Type B pancreatic cell (in vitro differentiated cells): ENCODE measurements around the gene NAA16. TPM values are rescaled to one million over a fixed set of nuclear protein-coding genes. Genes with fewer than 3 reads are reported as not detected.

Experiments used
- DNase-seq: peaks from one replicate; pipeline ENCODE4 v3.0.0; 2021; ENCODE audit warnings: mixed read lengths; ENCODE audit not compliant: unreplicated experiment; ENCODE audit errors: extremely low spot score
- H3K27ac Mint-ChIP-seq: 2 replicates; pipeline ENCODE4 v1.8.0; 2021; ENCODE audit warnings: mild to moderate bottlenecking, mixed read lengths
- H3K27me3 Mint-ChIP-seq: 2 replicates; pipeline ENCODE4 v1.8.0; 2021; ENCODE audit warnings: mixed read lengths
- H3K36me3 Mint-ChIP-seq: 2 replicates; pipeline ENCODE4 v1.8.0; 2021; ENCODE audit warnings: mixed read lengths
- H3K4me1 Mint-ChIP-seq: one replicate; pipeline ENCODE4 v1.8.0; 2021; ENCODE audit warnings: mixed read lengths; ENCODE audit not compliant: unreplicated experiment
- H3K4me3 Mint-ChIP-seq: 2 replicates; pipeline ENCODE4 v1.8.0; 2021; ENCODE audit warnings: mild to moderate bottlenecking, mixed read lengths
- H3K9me3 Mint-ChIP-seq: 2 replicates; pipeline ENCODE4 v1.8.0; 2021; ENCODE audit warnings: mixed read lengths
- long read RNA-seq: library from polyadenylated mRNA; unstranded; transcript quantifications from one replicate; pipeline ENCODE4 v2.0.0, GENCODE V29; 2020
- total RNA-seq: library from RNA; stranded (reverse); gene quantifications from 2 replicates; pipeline ENCODE4 v1.2.1, GENCODE V29; 2021; ENCODE audit warnings: low replicate concordance
- TF ChIP-seq, protein P1 (sequence below): fragments of 200-600 bp; sonication (generic); conservative IDR thresholded peaks from 2 replicates; pipeline ENCODE4 v1.5.0; 2021; ENCODE audit warnings: antibody characterized with exemption, mild to moderate bottlenecking

NAA16 gene
- 19.0 and 44.6 TPM in 2 replicates for total RNA-seq
- long read RNA-seq, partial matches to known transcripts: 25 of 42 reads
- long read RNA-seq, other reads (novel, unspliced or antisense): 16 of 42 reads

DNA sequence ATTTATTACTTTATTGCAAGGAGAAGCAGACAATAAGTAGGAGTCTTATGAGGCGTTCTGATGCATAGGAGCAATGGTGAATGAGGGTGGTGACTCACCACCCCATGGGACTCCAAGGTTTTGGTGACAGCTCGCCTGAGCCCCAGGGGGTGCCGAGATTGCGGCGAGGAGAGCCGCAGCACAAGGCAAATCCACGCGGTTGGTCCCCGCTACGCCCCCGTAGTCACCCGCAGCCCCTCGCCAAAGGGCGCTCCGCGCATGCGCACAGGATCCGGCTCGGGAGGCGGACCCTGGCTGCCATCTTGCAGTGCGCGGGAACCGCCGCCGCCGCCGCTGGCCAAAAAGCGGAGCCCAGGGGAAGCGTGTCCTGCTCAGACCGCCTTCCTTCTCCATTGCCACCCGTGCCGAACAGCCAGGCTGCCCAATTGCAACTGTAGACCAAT lies at the start of gene NAA16:
Gene NAA16 (plus strand): TSS at position 305 of the 443 bp plus-strand sequence. CDS start 262 bp downstream, outside the sequence.
- TF ChIP-seq, protein P1, sequence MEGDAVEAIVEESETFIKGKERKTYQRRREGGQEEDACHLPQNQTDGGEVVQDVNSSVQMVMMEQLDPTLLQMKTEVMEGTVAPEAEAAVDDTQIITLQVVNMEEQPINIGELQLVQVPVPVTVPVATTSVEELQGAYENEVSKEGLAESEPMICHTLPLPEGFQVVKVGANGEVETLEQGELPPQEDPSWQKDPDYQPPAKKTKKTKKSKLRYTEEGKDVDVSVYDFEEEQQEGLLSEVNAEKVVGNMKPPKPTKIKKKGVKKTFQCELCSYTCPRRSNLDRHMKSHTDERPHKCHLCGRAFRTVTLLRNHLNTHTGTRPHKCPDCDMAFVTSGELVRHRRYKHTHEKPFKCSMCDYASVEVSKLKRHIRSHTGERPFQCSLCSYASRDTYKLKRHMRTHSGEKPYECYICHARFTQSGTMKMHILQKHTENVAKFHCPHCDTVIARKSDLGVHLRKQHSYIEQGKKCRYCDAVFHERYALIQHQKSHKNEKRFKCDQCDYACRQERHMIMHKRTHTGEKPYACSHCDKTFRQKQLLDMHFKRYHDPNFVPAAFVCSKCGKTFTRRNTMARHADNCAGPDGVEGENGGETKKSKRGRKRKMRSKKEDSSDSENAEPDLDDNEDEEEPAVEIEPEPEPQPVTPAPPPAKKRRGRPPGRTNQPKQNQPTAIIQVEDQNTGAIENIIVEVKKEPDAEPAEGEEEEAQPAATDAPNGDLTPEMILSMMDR: no peak
- Mint-ChIP-seq H3K4me1 (peaks cover 11% of the 10 kb centered on the region), H3K27me3 (no peaks in the 10 kb centered on the region), H3K36me3 (peaks cover 3% of the 10 kb centered on the region), H3K4me3 (peak within 1 kb of the TSS; percentile 93), H3K9me3 (no peaks in the 10 kb centered on the region), H3K27ac (peak within 1 kb of the TSS; percentile 90)
- DNase-seq: peak; percentile 98

DNA sequence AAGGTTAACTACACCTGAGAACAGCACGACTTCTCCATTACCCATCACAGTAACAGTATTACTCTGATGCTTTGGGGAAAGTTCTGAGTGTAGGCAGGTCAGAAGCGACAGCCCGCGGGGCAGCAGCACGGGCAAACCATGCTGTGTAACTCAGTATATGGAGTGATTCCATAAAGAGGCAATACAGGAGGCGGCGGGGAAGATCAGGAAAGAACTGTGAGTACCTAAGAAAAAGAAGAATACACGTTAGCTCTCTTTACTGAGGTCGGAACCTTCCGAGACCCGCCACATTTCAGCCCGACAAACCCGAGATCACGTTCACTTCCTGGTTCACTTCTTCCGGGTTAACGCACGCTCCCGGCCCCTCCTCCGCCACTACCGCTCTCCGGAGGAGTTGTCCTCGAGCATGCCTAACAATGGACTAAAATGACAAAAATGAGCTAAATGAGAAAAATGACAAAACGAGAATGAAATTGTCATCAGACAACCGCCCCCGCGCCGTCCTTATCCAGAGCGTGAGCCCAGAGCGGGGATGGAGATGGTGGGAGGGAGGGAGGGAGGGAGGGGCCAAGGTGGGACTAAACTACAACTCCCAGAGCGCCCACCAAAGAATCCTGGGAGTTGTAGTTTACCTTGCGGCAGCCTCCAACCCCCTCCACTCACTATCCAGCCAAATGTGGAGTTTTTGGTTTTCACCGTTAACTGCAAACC lies 47.7 kb upstream of the NAA16 start, which contains the start of gene MTRF1:
Gene MTRF1 (minus strand): TSS at position 316 of the 711 bp plus-strand sequence. CDS start 2,669 bp downstream, outside the sequence.
- no peaks in the 10 kb centered on the region for H3K4me1 Mint-ChIP-seq
- peak within 1 kb of the TSS; percentile 89 for H3K27ac Mint-ChIP-seq
- peak within 1 kb of the TSS; percentile 95 for H3K4me3 Mint-ChIP-seq
- peak; percentile 71 for DNase-seq
- peaks cover 15% of the 10 kb centered on the region for H3K36me3 Mint-ChIP-seq
- TF ChIP-seq, protein P1: no peak
- H3K27me3 Mint-ChIP-seq: no peaks in the 10 kb centered on the region
- H3K9me3 Mint-ChIP-seq: no peaks in the 10 kb centered on the region

DNA sequence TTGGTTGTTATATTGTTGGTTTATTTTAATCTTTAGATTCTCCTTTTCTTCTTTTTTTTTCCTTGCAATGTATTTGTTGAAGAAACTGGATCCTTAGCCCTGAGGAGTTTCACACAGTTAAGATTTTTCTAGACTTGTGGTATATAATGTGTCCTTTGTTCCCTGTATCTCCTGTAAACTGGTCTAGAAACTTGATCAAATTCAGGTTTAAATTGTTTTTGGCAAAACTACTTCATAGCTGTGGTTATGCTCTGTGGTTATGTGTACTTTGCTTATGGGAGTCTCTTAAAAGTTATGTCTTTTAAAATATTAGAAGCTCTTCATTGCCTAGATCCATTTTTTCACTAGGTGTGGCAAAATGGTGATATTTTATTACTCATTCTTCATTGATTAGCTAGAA lies 44.0 kb upstream of the NAA16 start:
- no peaks in the 10 kb centered on the region for H3K9me3 Mint-ChIP-seq
- H3K36me3 Mint-ChIP-seq: no peaks in the 10 kb centered on the region
- no peaks in the 10 kb centered on the region for H3K27me3 Mint-ChIP-seq
- no peak overlapping the region for H3K4me3 Mint-ChIP-seq
- TF ChIP-seq, protein P1: no peak
- H3K27ac Mint-ChIP-seq: no peak overlapping the region
- no peak for DNase-seq
- no peaks in the 10 kb centered on the region for H3K4me1 Mint-ChIP-seq

DNA sequence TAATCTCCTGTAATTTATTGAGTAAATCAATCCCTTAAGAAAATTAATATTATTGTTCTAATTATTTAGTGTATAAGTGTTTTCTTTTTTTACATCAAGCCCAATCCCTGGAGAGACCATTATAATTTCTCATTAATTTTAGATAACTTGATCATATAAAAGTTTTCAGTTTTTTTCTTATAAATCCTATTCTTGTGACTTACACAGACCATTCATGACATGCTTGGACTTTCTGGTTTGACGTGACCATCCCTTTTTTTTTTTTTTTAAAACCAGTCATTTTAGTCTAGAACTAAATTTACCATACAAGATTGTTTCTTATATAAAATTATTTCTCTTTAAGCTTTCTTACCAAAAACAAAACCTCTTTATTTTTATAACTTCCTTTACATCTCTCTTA lies 42.3 kb upstream of the NAA16 start:
- no peak overlapping the region for H3K27ac Mint-ChIP-seq
- no peaks in the 10 kb centered on the region for H3K9me3 Mint-ChIP-seq
- H3K27me3 Mint-ChIP-seq: no peaks in the 10 kb centered on the region
- TF ChIP-seq, protein P1: no peak
- no peak for DNase-seq
- H3K36me3 Mint-ChIP-seq: no peaks in the 10 kb centered on the region
- H3K4me3 Mint-ChIP-seq: no peak overlapping the region
- H3K4me1 Mint-ChIP-seq: no peaks in the 10 kb centered on the region

DNA sequence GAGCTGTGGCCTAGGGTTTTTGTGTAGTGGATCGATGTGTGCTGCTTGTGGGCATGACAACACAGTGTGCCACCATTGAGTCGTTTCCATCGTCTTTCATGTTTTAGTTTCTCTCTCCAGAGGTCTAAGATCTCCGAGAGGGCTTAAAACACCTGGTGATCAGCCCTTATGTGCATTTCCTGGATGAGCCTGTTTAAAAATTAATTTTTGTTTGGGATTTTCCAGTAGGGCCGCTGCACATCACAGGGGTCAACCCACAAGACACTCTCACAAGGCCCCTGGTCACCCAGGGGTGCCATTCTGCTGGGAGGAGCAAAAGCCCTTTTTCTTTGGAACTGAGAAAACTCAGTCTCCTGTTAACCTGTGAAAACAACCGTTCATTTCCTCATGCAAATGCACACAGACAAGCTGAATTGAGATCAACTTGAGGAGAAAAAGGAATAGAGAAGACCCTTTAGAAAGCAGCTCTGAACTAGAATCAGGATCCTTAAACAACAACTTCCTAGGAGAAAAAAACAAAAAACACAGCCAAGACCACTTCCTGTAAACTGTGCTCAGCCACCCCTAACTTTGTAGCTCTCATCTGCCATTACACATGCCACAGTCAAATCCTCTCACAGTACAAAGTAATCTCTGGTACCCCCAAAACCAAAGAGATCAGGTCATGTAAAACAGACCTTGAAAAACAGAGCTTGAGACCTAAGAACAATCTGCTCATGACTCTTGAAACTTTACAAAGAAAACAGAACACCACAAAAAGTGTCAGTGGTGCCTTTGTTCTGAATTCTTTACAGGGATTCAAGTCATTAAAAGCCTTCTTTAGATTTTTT lies 39.4 kb upstream of the NAA16 start:
- no peaks in the 10 kb centered on the region for H3K36me3 Mint-ChIP-seq
- no peaks in the 10 kb centered on the region for H3K9me3 Mint-ChIP-seq
- no peaks in the 10 kb centered on the region for H3K4me1 Mint-ChIP-seq
- TF ChIP-seq, protein P1: no peak
- H3K4me3 Mint-ChIP-seq: no peak overlapping the region
- no peak overlapping the region for H3K27ac Mint-ChIP-seq
- no peak for DNase-seq
- no peaks in the 10 kb centered on the region for H3K27me3 Mint-ChIP-seq
